GM19025 (cell line): Measurements from ENCODE around the gene FBXL14.
"Not testable (repeated sequence)": the region's sequence is repeated elsewhere in the genome, so short reads cannot be mapped to it uniquely, and the experiment has no call there.

Source experiments
- ATAC-seq: cut with Tn5 transposase; IDR thresholded peaks from one replicate; pipeline ENCODE4 v1.9.1; 2021; ENCODE audit warnings: mild to moderate bottlenecking, low read depth, moderate library complexity; ENCODE audit not compliant: unreplicated experiment

Gene FBXL14

GRCh38 chr12:1575408-1576401 lies 18.7 kb downstream of the FBXL14 start:
- no peak for ATAC-seq

GRCh38 chr12:1574865-1575259 lies 19.5 kb downstream of the FBXL14 start:
- ATAC-seq, result no peak

GRCh38 chr12:1573960-1574864 lies 20.2 kb downstream of the FBXL14 start:
- ATAC-seq, result no peak

- no peak for ATAC-seq
These were observed 21.6 kb downstream of the FBXL14 start for GRCh38 chr12:1572731-1573130.

- ATAC-seq, result no peak
These were observed 26.5 kb downstream of the FBXL14 start for GRCh38 chr12:1567852-1568251.

GRCh38 chr12:1566449-1567135 lies 27.8 kb downstream of the FBXL14 start:
- ATAC-seq, result no peak

- ATAC-seq, result no peak
These were observed 29.2 kb downstream of the FBXL14 start for GRCh38 chr12:1565172-1565571.

- no peak for ATAC-seq
These were observed 30.3 kb downstream of the FBXL14 start for GRCh38 chr12:1564067-1564466.

GRCh38 chr12:1562813-1563407 lies 31.5 kb downstream of the FBXL14 start:
- ATAC-seq, result no peak

GRCh38 chr12:1560704-1561103 lies 33.7 kb downstream of the FBXL14 start:
- ATAC-seq, result no peak

GRCh38 chr12:1559676-1560091 lies 34.7 kb downstream of the FBXL14 start:
- no peak for ATAC-seq

GRCh38 chr12:1558108-1558507 lies 36.3 kb downstream of the FBXL14 start:
- not testable (repeated sequence) for ATAC-seq

- ATAC-seq, result peak; percentile 97
These were observed 40.1 kb downstream of the FBXL14 start for GRCh38 chr12:1553987-1554982.

GRCh38 chr12:1553536-1553935 lies 40.8 kb downstream of the FBXL14 start:
- ATAC-seq, result no peak

- no peak for ATAC-seq
These were observed 41.4 kb downstream of the FBXL14 start for GRCh38 chr12:1552911-1553491.

- ATAC-seq, result no peak
These were observed 42.2 kb downstream of the FBXL14 start for GRCh38 chr12:1552171-1552570.

GRCh38 chr12:1551496-1551895 lies 42.9 kb downstream of the FBXL14 start:
- no peak for ATAC-seq

- ATAC-seq, result no peak
These were observed 47.3 kb downstream of the FBXL14 start for GRCh38 chr12:1546931-1547640.
